Uterus (tissue), 4 donors: Measurements from ENCODE around the gene DAP3. TPM values are rescaled to one million over a fixed set of nuclear protein-coding genes. Genes with fewer than 3 reads are reported as not detected.

Experiments
- DNase-seq, 2 donors: peaks; one replicate each; pipeline ENCODE4 v3.0.0-alpha.2; 2019 to 2020
- H3K27ac ChIP-seq, 2 donors: fragments of 200-600 bp; sonication (generic); 1 replicate in 1 of 2; 2 replicates in 1 of 2; pipeline ENCODE4 v1.5.1; 2016 to 2018
- H3K27me3 ChIP-seq, 2 donors: fragments of 200-600 bp; sonication (generic); one replicate each; pipeline ENCODE4 v1.5.1; 2018 to 2019; ENCODE audit warnings: control low read depth in 1 of 2
- H3K36me3 ChIP-seq, 2 donors: fragments of 200-600 bp; sonication (generic); one replicate each; pipeline ENCODE4 v1.5.1; 2019; ENCODE audit warnings: control low read depth in 1 of 2
- H3K4me1 ChIP-seq, 2 donors: fragments of 200-600 bp; sonication (generic); one replicate each; pipeline ENCODE4 v1.5.1; 2018 to 2019; ENCODE audit warnings: control low read depth in 1 of 2
- H3K4me3 ChIP-seq, 2 donors: fragments of 200-600 bp; sonication (generic); 1 replicate in 1 of 2; 2 replicates in 1 of 2; pipeline ENCODE4 v1.5.1; 2018 to 2019; ENCODE audit warnings: mild to moderate bottlenecking in 1 of 2
- H3K9me3 ChIP-seq, 2 donors: fragments of 200-600 bp; sonication (generic); one replicate each; pipeline ENCODE4 v1.5.1; 2019; ENCODE audit warnings: control low read depth in 1 of 2
- POLR2A ChIP-seq, 2 donors: fragments of 450-650 bp; IDR thresholded peaks; one replicate each; pipeline ENCODE4 v1.6.1; 2016; ENCODE audit warnings: antibody characterized with exemption in 2 of 2, mild to moderate bottlenecking in 1 of 2, moderate library complexity in 1 of 2
- intact Hi-C: fragments of 100-400 bp; cut with DNase I; formaldehyde crosslinking; loops from one replicate; pipeline ENCODE4 v1.15.1; 2023; ENCODE audit warnings: low total_unique reads
- total RNA-seq, 4 donors: library from RNA; depleted of rRNA in 3 of 4; stranded (reverse); fragments of >200 nt in 3 of 4; gene quantifications; one replicate each; pipeline versions ENCODE4 v1.1.0 to v1.2.4, GENCODE V29; 2014 to 2023
- TF ChIP-seq, protein P1 (sequence below), 4 experiments: fragments of 200-600 bp in 2 of 4; fragments of 450-650 bp in 2 of 4; sonication (generic) in 2 of 4; IDR thresholded peaks; one replicate each; pipeline ENCODE4 v1.5.1; 2016 to 2019; ENCODE audit warnings: antibody characterized with exemption in 4 of 4, mild to moderate bottlenecking in 2 of 4, moderate library complexity in 1 of 4
- donor health status: DM: yes; HTN: yes; CAD: no.

The DAP3 gene
- total RNA-seq, 4 donors from 2014 or later, result 43.5 to 177 (median 69.6) TPM

DNA sequence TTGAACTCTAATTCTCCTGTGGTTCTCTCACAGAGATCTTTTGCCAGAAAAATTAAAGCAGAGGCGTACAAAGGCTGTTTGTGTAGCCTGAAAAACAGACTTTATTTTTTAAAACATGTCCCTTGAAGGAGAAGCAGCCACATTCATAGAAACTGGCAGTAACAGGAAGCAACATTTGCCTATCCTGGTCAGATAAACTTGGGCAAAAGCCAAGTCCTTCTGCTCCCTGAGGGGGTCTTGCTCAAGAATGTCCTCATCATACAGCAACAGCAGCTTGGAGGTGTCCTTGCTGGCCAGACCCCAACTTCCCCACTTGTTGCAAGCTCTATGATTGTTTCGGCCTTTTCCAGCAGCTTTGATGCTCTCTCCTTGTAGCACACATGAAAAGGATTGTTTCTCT is 42.6 kb upstream of the DAP3 start:
- no peak overlapping the region for H3K4me3 ChIP-seq
- no peak for TF ChIP-seq POLR2A (IDR thresholded peaks at IDR 0.05)
- TF ChIP-seq, protein P1, sequence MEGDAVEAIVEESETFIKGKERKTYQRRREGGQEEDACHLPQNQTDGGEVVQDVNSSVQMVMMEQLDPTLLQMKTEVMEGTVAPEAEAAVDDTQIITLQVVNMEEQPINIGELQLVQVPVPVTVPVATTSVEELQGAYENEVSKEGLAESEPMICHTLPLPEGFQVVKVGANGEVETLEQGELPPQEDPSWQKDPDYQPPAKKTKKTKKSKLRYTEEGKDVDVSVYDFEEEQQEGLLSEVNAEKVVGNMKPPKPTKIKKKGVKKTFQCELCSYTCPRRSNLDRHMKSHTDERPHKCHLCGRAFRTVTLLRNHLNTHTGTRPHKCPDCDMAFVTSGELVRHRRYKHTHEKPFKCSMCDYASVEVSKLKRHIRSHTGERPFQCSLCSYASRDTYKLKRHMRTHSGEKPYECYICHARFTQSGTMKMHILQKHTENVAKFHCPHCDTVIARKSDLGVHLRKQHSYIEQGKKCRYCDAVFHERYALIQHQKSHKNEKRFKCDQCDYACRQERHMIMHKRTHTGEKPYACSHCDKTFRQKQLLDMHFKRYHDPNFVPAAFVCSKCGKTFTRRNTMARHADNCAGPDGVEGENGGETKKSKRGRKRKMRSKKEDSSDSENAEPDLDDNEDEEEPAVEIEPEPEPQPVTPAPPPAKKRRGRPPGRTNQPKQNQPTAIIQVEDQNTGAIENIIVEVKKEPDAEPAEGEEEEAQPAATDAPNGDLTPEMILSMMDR (IDR thresholded peaks at IDR 0.05), result no peak
- no peak for DNase-seq
- intact Hi-C loops, result no loop called here
- no peaks in the 10 kb centered on the region for H3K36me3 ChIP-seq
- no peaks in the 10 kb centered on the region for H3K27me3 ChIP-seq
- peaks cover under 1 to 5% of the 10 kb centered on the region in 2 donors for H3K4me1 ChIP-seq
- H3K27ac ChIP-seq, result no peak overlapping the region
- no peaks in the 10 kb centered on the region for H3K9me3 ChIP-seq

DNA sequence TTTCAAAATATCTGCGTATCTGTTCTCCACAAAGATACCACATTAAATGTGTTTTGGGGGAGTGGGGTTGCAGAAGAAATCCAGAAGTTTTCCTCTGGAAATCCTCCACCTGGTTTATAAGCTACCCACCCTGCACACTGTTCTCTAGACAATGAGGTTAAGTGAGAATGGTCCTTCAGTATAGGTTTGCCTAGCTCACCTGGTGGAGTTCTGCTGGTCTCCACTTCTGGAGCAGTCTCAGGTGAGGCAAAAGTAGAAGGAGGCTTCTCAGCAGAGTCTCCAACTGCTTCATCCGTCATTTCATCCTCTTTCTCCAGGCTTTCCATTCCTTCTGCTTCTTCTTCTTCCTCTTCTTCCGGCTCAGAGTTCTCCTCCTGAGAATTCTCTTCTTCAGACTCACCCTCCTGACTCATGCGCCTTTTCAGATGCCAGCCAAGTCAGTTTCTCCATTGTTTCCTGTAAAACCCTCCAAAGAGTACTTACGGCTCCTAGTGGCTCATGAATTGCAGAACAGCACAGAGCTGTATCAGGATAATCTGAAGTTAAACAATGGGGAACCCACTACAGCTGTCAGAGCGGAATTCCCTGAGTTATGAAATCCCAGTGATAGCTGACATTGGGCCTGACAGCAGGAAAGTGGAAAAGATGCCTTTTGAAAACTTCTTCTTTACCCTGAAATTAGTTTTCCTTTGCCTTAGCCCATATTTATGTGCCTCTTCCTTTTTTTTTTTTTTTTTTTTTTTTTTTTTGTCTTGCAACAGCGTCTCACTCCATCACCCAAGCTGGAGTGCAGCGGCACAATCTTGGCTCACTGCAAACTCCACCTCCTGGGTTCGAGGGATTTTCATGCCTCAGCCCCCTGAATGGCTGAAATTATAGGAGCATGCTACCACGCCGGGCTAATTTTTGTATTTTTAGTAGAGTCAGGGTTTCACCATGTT is 40.4 kb upstream of the DAP3 start:
- H3K27ac ChIP-seq, result peak overlapping the region; percentile 47 to 51

DNA sequence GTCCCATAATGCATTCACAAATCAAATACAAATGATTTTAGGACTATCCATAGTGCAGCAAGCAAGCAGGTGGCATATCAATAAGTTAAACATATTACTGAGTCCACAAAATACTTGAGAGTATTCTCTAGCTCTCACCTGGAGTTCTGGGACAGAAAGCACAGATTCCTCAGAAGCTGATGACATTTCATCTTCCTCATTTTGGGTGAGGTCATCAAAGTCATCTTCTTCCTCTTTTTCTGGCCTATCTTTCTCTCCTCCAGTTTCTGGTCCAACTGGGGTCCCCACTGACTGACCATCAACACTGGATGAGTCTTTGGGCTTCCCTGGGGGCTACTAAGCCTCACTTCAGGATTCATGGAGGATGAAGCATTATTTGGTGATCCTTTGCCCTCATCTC is 39.2 kb upstream of the DAP3 start:
- TF ChIP-seq, protein P1 (IDR thresholded peaks at IDR 0.05), result no peak
- no peak for TF ChIP-seq POLR2A (IDR thresholded peaks at IDR 0.05)
- Histone ChIP-seq H3K36me3 (no peaks in the 10 kb centered on the region), H3K4me1 (peaks cover 3 to 5% of the 10 kb centered on the region in 2 donors), H3K9me3 (no peaks in the 10 kb centered on the region), H3K4me3 (no peak overlapping the region), H3K27me3 (no peaks in the 10 kb centered on the region), H3K27ac (no peak overlapping the region)
- intact Hi-C loops, result no loop called here
- DNase-seq, result no peak

More for the DNA sequence above, 40.4 kb upstream of the DAP3 start:
- H3K9me3 ChIP-seq, result no peaks in the 10 kb centered on the region
- no peaks in the 10 kb centered on the region for H3K27me3 ChIP-seq
- DNase-seq, result no peak
- H3K4me1 ChIP-seq, result peaks cover 3 to 5% of the 10 kb centered on the region in 2 donors
- intact Hi-C loops, result no loop called here
- H3K4me3 ChIP-seq, result no peak overlapping the region
- TF ChIP-seq POLR2A (IDR thresholded peaks at IDR 0.05), result no peak
- TF ChIP-seq, protein P1 (IDR thresholded peaks at IDR 0.05), result peak; percentile 31 to 55 (median 47)
- H3K36me3 ChIP-seq, result no peaks in the 10 kb centered on the region

DNA sequence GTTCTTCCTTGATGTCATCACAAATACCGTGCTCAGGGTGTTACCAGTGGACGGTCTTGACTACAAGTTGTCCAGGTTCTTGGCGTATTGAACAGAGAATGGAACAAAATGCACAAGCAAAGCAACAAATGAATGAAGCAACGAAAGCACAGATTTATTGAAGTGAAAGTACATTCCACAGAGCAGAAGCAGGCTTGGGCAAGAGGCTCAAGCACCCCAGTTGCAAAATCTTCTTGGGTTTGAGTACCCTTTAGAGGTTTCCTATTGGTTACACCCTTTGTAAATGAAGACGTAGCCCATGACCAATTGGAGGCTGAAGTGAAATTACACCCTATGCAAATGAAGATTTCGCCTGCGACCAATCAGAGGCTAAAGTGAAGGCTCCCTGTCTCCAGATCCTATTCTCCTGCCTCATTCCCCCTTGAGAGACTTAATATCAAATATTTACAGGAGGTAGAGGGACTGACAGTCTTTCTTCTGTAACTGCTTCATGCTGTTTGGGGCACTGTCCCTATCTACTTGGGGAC is 38.6 kb upstream of the DAP3 start:
- Histone ChIP-seq H3K9me3 (no peaks in the 10 kb centered on the region), H3K27me3 (no peaks in the 10 kb centered on the region), H3K4me1 (peaks cover 3 to 5% of the 10 kb centered on the region in 2 donors), H3K4me3 (no peak overlapping the region), H3K36me3 (no peaks in the 10 kb centered on the region), H3K27ac (no peak overlapping the region)
- TF ChIP-seq, protein P1 (IDR thresholded peaks at IDR 0.05), result no peak
- TF ChIP-seq POLR2A (IDR thresholded peaks at IDR 0.05), result no peak
- intact Hi-C loops, result no loop called here
- DNase-seq, result no peak
